HUDEP-2 (cell line): Measurements from ENCODE around the gene CUX1.

Source experiments
- DNase-seq, 76 experiments: peaks; one replicate each; lab custom pipeline; 2025; ENCODE audit not compliant: unreplicated experiment in 76 of 76; lab: John Stamatoyannopoulos, UW

Gene CUX1

GRCh38 chr7:102079140-102080018 is 262.0 kb downstream of the CUX1 start:
- DNase-seq: no peak

GRCh38 chr7:102080019-102080433 is 262.6 kb downstream of the CUX1 start:
- no peak for DNase-seq

- DNase-seq: peak in 2 of 76 experiments; percentile 4 to 30
These were observed 263.2 kb downstream of the CUX1 start for GRCh38 chr7:102080434-102081243.

GRCh38 chr7:102081244-102081627 is 263.8 kb downstream of the CUX1 start:
- DNase-seq: no peak

- DNase-seq: no peak
These were observed 265.4 kb downstream of the CUX1 start for GRCh38 chr7:102082693-102083368.

GRCh38 chr7:102085218-102085772 is 267.9 kb downstream of the CUX1 start:
- DNase-seq: no peak

- DNase-seq: no peak
These were observed 272.0 kb downstream of the CUX1 start for GRCh38 chr7:102089175-102090098.

- DNase-seq: no peak
These were observed 276.3 kb downstream of the CUX1 start for GRCh38 chr7:102093599-102094315.

GRCh38 chr7:102094316-102094650 is 276.9 kb downstream of the CUX1 start:
- DNase-seq: no peak

- DNase-seq: no peak
These were observed 278.0 kb downstream of the CUX1 start for GRCh38 chr7:102095321-102096011.

- no peak for DNase-seq
These were observed 278.5 kb downstream of the CUX1 start for GRCh38 chr7:102096012-102096332.

- DNase-seq: no peak
These were observed 279.4 kb downstream of the CUX1 start for GRCh38 chr7:102096706-102097427.

GRCh38 chr7:102097601-102098161 is 280.3 kb downstream of the CUX1 start:
- no peak for DNase-seq

GRCh38 chr7:102098986-102099385 is 281.6 kb downstream of the CUX1 start:
- DNase-seq: no peak

GRCh38 chr7:102099474-102099873 is 282.0 kb downstream of the CUX1 start:
- no peak for DNase-seq

GRCh38 chr7:102101111-102101551 is 283.7 kb downstream of the CUX1 start:
- DNase-seq: no peak

- DNase-seq: no peak
These were observed 284.5 kb downstream of the CUX1 start for GRCh38 chr7:102101926-102102325.

- DNase-seq: no peak
These were observed 285.6 kb downstream of the CUX1 start for GRCh38 chr7:102103027-102103372.
